ENCODE data around the gene ZBTB16.

GRCh38 chr11:114166897-114167323 lies 107.4 kb downstream of the ZBTB16 start:
- TF ChIP-seq POLR2AphosphoS5 (IDR thresholded peaks at IDR 0.05; ENCODE audit: low read depth, low read length) (no peak), CTCF (IDR thresholded peaks at IDR 0.05) (no peak), REST (IDR thresholded peaks at IDR 0.05; ENCODE audit: insufficient read depth in 1 of 2, low read depth in 2 of 2, low read length in 1 of 2) (no peak), TCF7L2 (IDR thresholded peaks at IDR 0.05; ENCODE audit: low read depth, low read length) (no peak)

Data from Panc1 (cell line).